H9 (cell line): ENCODE results near the gene DDAH2. TPM values are rescaled to one million over a fixed set of nuclear protein-coding genes. Genes with fewer than 3 reads are reported as not detected.

Experiments
- DNase-seq: peaks from one replicate; pipeline ENCODE4 v3.0.0-alpha.2; 2017
- H2AFZ ChIP-seq: one replicate; pipeline ENCODE4 v1.6.1; 2013; ENCODE audit warnings: mild to moderate bottlenecking, low read length, control low read depth, moderate library complexity
- H2AK5ac ChIP-seq: 2 replicates; pipeline ENCODE4 v1.6.1; 2013; ENCODE audit warnings: low read length, control low read depth, mixed read lengths; ENCODE audit not compliant: insufficient read length
- H2BK120ac ChIP-seq: one replicate; pipeline ENCODE4 v1.6.1; 2013; ENCODE audit warnings: low read depth, mild to moderate bottlenecking, low read length, control low read depth, inconsistent platforms; ENCODE audit not compliant: poor library complexity, severe bottlenecking
- H2BK12ac ChIP-seq: 2 replicates; pipeline ENCODE4 v1.6.1; 2013; ENCODE audit warnings: low read length, control low read depth, mixed read lengths, low read depth; ENCODE audit not compliant: insufficient read length
- H2BK15ac ChIP-seq: 2 replicates; pipeline ENCODE4 v1.6.1; 2013; ENCODE audit warnings: low read depth, low read length, control low read depth
- H2BK20ac ChIP-seq: one replicate; pipeline ENCODE4 v1.6.1; 2013; ENCODE audit warnings: low read depth, mild to moderate bottlenecking, low read length, control low read depth, inconsistent platforms; ENCODE audit not compliant: poor library complexity, severe bottlenecking
- H2BK5ac ChIP-seq: 2 replicates; pipeline ENCODE4 v1.6.1; 2013; ENCODE audit warnings: low read length, control low read depth, mixed read lengths; ENCODE audit not compliant: insufficient read length
- H3K14ac ChIP-seq: 2 replicates; pipeline ENCODE4 v1.6.1; 2013; ENCODE audit warnings: low read length, control low read depth; ENCODE audit not compliant: insufficient read depth
- H3K18ac ChIP-seq: 2 replicates; pipeline ENCODE4 v1.6.1; 2013; ENCODE audit warnings: low read depth, mild to moderate bottlenecking, mixed read lengths, low read length, control low read depth; ENCODE audit not compliant: insufficient read length
- H3K23ac ChIP-seq: 2 replicates; pipeline ENCODE4 v1.6.1; 2013; ENCODE audit warnings: low read length, control low read depth, mixed read lengths, low read depth; ENCODE audit not compliant: insufficient read length
- H3K23me2 ChIP-seq: 2 replicates; pipeline ENCODE4 v1.6.1; 2013; ENCODE audit warnings: low read depth, mild to moderate bottlenecking, mixed read lengths, low read length, control low read depth; ENCODE audit not compliant: insufficient read length, poor library complexity, severe bottlenecking
- H3K27ac ChIP-seq: 2 replicates; pipeline ENCODE4 v1.5.1; 2013; ENCODE audit warnings: low read length, control low read depth, mixed read lengths, low read depth; ENCODE audit not compliant: insufficient read length
- H3K27me3 ChIP-seq: 2 replicates; pipeline ENCODE4 v1.6.1; 2013; ENCODE audit warnings: low read length, control low read depth, inconsistent platforms; ENCODE audit not compliant: insufficient read depth
- H3K4ac ChIP-seq: 2 replicates; pipeline ENCODE4 v1.6.1; 2013; ENCODE audit warnings: low read depth, mild to moderate bottlenecking, control low read depth, inconsistent platforms, low read length, moderate library complexity
- H3K4me1 ChIP-seq: 2 replicates; pipeline ENCODE4 v1.6.1; 2013; ENCODE audit warnings: low read length, control low read depth, inconsistent platforms; ENCODE audit not compliant: insufficient read depth
- H3K4me2 ChIP-seq: 2 replicates; pipeline ENCODE4 v1.6.1; 2013; ENCODE audit warnings: low read length, control low read depth, mixed read lengths; ENCODE audit not compliant: insufficient read length, insufficient read depth
- H3K56ac ChIP-seq: 2 replicates; pipeline ENCODE4 v1.6.1; 2013; ENCODE audit warnings: low read depth, mild to moderate bottlenecking, mixed read lengths, low read length, control low read depth; ENCODE audit not compliant: insufficient read length
- H3K79me1 ChIP-seq: 2 replicates; pipeline ENCODE4 v1.6.1; 2013; ENCODE audit warnings: low read depth, mild to moderate bottlenecking, moderate library complexity, low read length, control low read depth, inconsistent platforms; ENCODE audit not compliant: insufficient read depth, poor library complexity, severe bottlenecking
- H3K79me2 ChIP-seq: 2 replicates; pipeline ENCODE4 v1.6.1; 2013; ENCODE audit warnings: low read length, control low read depth, inconsistent platforms; ENCODE audit not compliant: insufficient read depth
- H3K9ac ChIP-seq: 2 replicates; pipeline ENCODE4 v1.6.1; 2013; ENCODE audit warnings: low read length, control low read depth, mixed read lengths; ENCODE audit not compliant: insufficient read length; ENCODE audit errors: extremely low read depth
- H3K9me3 ChIP-seq: one replicate; pipeline ENCODE4 v1.6.1; 2013; ENCODE audit warnings: low read depth, low read length, inconsistent platforms; ENCODE audit not compliant: control insufficient read depth
- H3T11ph ChIP-seq: one replicate; pipeline ENCODE4 v1.6.1; 2013; ENCODE audit warnings: mild to moderate bottlenecking, low read length, control low read depth, inconsistent platforms
- H4K20me1 ChIP-seq: one replicate; pipeline ENCODE4 v1.6.1; 2013; ENCODE audit not compliant: control insufficient read depth, insufficient read length, insufficient read depth
- H4K5ac ChIP-seq: 2 replicates; pipeline ENCODE4 v1.6.1; 2013; ENCODE audit warnings: low read depth, mild to moderate bottlenecking, mixed read lengths, low read length, control low read depth; ENCODE audit not compliant: insufficient read length
- H4K8ac ChIP-seq: replicated peaks from 2 replicates; pipeline ENCODE4 v1.6.1; 2013; ENCODE audit warnings: low read length, control low read depth, mixed read lengths, low read depth; ENCODE audit not compliant: insufficient read length
- H4K91ac ChIP-seq: 2 replicates; pipeline ENCODE4 v1.6.1; 2013; ENCODE audit warnings: low read depth, mild to moderate bottlenecking, moderate library complexity, mixed read lengths, low read length, control low read depth; ENCODE audit not compliant: insufficient read length
- H3K27ac Mint-ChIP-seq, 3 experiments: 2 replicates in 2 of 3; 3 replicates in 1 of 3; pipeline ENCODE4 v1.8.0; 2020 to 2021; ENCODE audit warnings: mixed read lengths in 3 of 3, mild to moderate bottlenecking in 1 of 3, moderate library complexity in 1 of 3
- H3K27me3 Mint-ChIP-seq: 2 replicates; pipeline ENCODE4 v1.8.0; 2021; ENCODE audit warnings: low read depth, mild to moderate bottlenecking, moderate library complexity, mixed read lengths
- H3K36me3 Mint-ChIP-seq, 3 experiments: 2 replicates in 2 of 3; 3 replicates in 1 of 3; pipeline ENCODE4 v1.8.0; 2020 to 2021; ENCODE audit warnings: low read depth in 3 of 3, mixed read lengths in 3 of 3; ENCODE audit not compliant: insufficient read depth in 1 of 3
- H3K4me1 Mint-ChIP-seq, 2 experiments: 2 replicates each; pipeline ENCODE4 v1.8.0; 2020; ENCODE audit warnings: mixed read lengths in 2 of 2
- H3K4me3 Mint-ChIP-seq, 2 experiments: 2 replicates in 1 of 2; 3 replicates in 1 of 2; pipeline ENCODE4 v1.8.0; 2020 to 2021; ENCODE audit warnings: mild to moderate bottlenecking in 2 of 2, mixed read lengths in 2 of 2, moderate library complexity in 1 of 2
- H3K9me3 Mint-ChIP-seq, 2 experiments: 2 replicates in 1 of 2; 3 replicates in 1 of 2; pipeline ENCODE4 v1.8.0; 2020; ENCODE audit warnings: mild to moderate bottlenecking in 2 of 2, mixed read lengths in 2 of 2, moderate library complexity in 1 of 2
- CTCF ChIP-seq: fragments of 200-600 bp; sonication (generic); conservative IDR thresholded peaks from 3 replicates; pipeline ENCODE4 v1.8.0; 2021; ENCODE audit warnings: antibody characterized with exemption, mild to moderate bottlenecking
- WGBS: extraction: QIAGEN DNeasy Blood & Tissue Kit; methylation state at CpG from one replicate; pipeline ENCODE4 v1.1.7; 2013; ENCODE audit warnings: missing lambda C conversion rate, low lambda C conversion rate, mixed read lengths; ENCODE audit not compliant: insufficient read length; ENCODE audit errors: extremely low coverage; 5-methylcytosine and 5-hydroxymethylcytosine counted together
- total RNA-seq: library from RNA; stranded (reverse); gene quantifications from 2 replicates; pipeline ENCODE4 v1.2.1, GENCODE V29; 2021

Gene DDAH2
- total RNA-seq, 1 experiment from 2014 or later, result 73.2 TPM

GRCh38 chr6:31749301-31750036 is 20.4 kb upstream of the DDAH2 start:
- H4K91ac ChIP-seq, result no peak overlapping the region
- no peak overlapping the region for H3K27ac Mint-ChIP-seq
- DNase-seq, result no peak
- H3K27me3 Mint-ChIP-seq, result no peaks in the 10 kb centered on the region
- H2BK120ac ChIP-seq, result no peak overlapping the region
- H2AK5ac ChIP-seq, result no peak overlapping the region
- H2BK15ac ChIP-seq, result no peak overlapping the region
- H2BK5ac ChIP-seq, result no peak overlapping the region
- H3K4me1 Mint-ChIP-seq, result peaks cover 5 to 8% of the 10 kb centered on the region in 2 experiments
- no peak overlapping the region for H4K8ac ChIP-seq
- H3K4me3 Mint-ChIP-seq, result no peak overlapping the region
- H3K36me3 Mint-ChIP-seq, result peaks cover 6 to 24% (median 18%) of the 10 kb centered on the region in 3 experiments; a peak in 6 of 7 replicates
- no peak overlapping the region for H3T11ph ChIP-seq
- WGBS, result no CpG with 5 or more reads among the region's 8 CpGs
- no peak overlapping the region for H2BK20ac ChIP-seq
- H3K9me3 Mint-ChIP-seq, result no peaks in the 10 kb centered on the region
- no peak overlapping the region for H3K9ac ChIP-seq
- H3K9me3 ChIP-seq, result no peaks in the 10 kb centered on the region
- no peak overlapping the region for H3K23ac ChIP-seq
- H3K79me2 ChIP-seq, result no peaks in the 10 kb centered on the region
- no peak overlapping the region for H3K56ac ChIP-seq
- no peak overlapping the region for H2AFZ ChIP-seq
- H4K20me1 ChIP-seq, result no peaks in the 10 kb centered on the region
- H3K27me3 ChIP-seq, result no peaks in the 10 kb centered on the region
- no peaks in the 10 kb centered on the region for H3K23me2 ChIP-seq
- H3K79me1 ChIP-seq, result no peaks in the 10 kb centered on the region
- H3K14ac ChIP-seq, result no peak overlapping the region
- H3K27ac ChIP-seq, result no peak overlapping the region
- H3K4ac ChIP-seq, result no peak overlapping the region
- H2BK12ac ChIP-seq, result no peak overlapping the region
- no peak for TF ChIP-seq CTCF
- H4K5ac ChIP-seq, result no peak overlapping the region
- no peak overlapping the region for H3K4me2 ChIP-seq
- no peaks in the 10 kb centered on the region for H3K4me1 ChIP-seq
- no peak overlapping the region for H3K18ac ChIP-seq
